HCEC 1CT (cell line): ENCODE data around the gene PSG1.
"Not testable (repeated sequence)": the region's sequence is repeated elsewhere in the genome, so short reads cannot be mapped to it uniquely, and the experiment has no call there.

Source experiments
- DNase-seq: peaks from one replicate; pipeline ENCODE4 v3.0.0-alpha.2; 2017

Gene PSG1

DNA sequence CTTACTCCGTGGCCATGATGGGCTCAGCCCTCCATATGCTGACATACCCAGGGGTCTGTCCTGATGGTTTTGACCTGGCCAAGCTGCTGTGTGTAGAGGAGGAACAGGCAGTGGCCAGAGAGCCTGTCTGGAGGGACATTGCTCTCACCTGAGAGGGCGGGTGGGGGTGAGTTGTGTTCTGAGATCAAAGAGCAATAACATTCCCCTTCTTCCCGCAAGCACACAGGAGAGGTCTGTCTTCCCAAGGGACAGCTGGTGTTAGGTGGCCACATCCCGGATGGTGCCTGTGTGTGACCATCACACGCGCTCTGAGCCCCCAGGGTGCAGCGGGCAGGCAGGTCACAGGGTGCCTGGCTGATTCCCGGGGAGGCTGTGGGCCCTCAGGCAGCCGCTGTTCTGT lies 1.1 kb upstream of the PSG1 start:
- not testable (repeated sequence) for DNase-seq

DNA sequence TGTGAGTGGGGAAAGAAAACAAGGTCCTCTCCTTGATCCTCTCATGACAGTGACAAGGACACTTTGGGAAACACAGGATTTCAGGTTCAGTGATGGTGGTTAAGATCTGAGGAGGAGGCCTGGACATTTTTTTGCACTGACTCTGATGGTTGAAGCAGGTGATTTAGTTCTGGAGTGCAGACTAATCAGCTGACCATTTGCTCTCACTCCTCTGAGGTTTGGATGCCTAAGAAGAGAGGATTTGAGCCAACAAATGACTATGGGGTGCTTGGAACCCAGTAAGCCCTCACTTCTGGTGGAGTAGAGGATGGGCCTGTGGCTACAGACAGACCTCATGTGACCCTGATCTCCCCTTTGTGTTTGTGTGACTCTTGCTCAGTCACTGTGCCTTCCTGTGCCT lies 2.9 kb downstream of the PSG1 start:
- peak; percentile 55 for DNase-seq

DNA sequence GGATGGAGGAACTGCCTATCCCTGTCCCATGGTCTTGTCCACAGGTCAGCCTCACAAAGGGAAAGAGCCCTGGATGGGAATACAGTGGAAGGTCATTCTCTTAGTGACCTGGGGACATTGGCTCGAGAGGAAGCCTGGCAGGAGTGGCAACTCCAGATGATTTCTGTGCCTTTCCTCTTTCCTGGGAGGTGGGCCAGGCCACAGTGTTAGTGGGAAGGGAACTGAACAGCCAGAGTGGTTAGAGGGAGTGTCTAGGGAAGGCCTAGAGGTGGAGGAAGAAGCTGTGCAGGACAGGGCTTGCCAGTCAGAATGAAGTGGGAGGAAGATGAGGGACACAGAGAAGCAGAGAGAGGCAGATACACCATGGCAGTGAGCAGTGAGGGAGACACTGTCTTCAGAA lies 3.6 kb downstream of the PSG1 start:
- peak; percentile 15 for DNase-seq

DNA sequence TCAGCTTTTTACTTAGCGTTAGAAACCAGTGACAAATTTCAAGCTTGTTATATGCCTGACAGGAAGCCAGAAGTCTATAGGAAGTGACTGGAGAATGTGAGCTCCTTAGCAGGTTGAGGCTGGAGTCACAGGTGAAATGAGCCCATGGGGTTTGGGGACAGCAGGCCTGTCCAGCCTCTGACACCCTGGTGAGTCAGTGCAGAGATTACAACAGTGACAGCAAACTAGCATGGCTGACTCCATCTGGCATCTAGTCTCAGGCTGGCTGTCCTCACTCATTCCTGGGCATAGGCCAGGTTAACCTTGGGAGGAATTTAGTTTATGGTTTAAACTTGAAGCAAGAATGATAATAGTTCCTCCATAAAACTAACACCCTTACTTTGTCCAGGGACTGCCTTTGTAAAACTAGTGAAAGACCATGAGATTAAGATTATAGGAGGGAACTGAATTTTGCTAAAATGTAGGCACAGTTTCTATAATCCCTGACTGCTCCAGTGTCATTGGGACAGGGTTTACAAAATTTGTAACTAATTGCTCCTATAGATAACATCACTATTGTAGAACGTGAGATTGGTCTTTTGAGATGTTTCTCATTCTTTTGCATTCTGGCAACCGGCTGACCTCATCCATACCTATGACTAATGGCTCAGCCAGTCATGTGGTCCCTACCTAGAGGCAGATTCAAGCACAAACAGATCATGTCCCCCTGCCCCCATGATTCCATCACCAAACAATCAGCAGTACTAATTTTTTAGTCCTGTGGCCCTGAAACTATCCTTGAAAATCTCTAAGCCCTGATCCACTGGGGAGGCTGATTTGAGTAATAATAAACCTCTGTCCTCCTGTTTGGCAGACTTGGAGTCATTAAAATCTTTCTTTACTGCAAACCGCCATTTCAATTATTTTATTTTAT lies 4.4 kb downstream of the PSG1 start:
- DNase-seq, result peak; percentile 70

DNA sequence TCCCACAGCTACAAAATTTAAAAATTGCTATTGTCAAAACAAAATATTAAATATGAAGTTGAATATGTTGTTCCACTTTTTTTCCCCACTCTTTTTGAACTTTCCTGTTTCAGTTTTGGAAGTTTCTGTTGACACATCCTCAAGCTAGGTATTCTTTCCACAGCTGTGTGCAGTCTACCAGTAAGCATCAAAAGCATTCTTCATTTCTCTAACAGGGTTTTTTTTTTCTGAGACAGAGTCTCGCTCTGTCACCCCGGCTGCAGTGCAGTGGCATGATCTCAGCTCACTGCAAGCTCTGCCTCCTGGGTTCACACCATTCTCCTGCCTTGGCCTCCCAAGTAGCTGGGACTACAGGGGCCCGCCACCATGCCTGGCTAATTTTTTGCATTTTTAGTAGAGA lies 5.4 kb downstream of the PSG1 start:
- DNase-seq, result not testable (repeated sequence)

DNA sequence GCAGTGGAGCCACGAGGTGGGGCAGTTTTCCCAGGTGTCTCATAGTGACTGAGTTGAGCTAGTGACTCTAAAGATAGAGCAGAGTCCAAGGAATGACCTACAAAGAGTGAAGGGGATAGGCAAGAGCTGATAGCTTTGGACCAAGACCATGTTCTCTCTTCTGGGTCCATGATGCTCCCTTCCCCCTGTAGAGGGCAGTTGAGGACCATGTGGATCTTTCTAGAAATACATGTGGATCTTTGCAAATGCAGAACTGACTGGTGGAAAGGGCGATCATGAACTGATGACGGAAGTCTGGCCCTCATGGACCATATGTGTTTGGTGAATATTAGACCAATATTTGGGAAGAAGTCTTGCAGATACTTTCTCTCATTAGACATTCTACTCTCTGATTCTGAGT lies 6.9 kb downstream of the PSG1 start:
- no peak for DNase-seq

DNA sequence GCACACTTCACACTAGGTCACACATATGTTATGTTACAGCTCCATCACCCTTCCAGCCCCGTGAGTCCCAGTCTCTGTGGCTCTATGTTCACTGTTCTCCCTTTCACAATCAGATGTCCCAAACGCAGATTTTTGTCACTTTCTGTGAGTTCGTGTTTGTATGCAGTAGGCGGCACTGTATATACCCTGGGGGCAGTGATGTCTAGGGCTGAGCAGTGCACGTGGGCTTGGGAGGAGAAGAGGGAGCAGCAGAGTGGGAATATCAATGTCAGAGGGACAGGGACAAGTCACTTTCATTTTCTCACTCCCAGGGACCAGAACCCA lies 22.0 kb downstream of the PSG1 start:
- DNase-seq, result no peak

DNA sequence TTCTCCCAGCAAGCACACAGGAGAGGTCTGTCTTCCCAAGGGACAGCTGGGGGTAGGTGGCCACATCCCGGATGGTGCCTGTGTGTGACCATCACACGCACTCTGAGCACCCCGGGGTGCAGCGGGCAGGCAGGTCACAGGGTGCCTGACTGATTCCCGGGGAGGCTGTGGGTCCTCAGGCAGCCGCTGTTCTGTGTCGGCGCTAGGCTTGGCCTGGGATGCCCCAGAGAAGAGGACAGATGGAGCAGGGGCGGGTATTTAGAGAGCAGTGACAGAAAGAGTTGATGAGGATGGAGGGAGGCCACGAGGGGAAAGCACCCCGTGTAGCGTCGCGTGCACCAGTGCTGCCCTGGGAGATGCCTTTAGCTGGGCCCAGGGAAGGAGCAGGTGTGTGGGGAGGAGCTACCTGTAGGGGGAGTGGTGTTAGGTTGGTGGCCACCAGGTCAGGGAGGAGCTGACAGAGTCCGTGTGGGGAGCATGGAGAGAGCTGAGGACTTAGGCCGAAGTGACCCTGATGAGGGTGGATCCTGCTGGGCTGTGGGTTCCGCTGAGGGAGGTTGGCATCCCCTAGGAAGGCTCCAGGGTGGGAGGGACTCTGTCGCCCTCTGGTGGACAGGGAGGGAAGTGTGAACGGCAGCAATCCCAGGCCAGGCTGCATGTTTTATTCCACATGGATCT lies 22.5 kb downstream of the PSG1 start:
- not testable (repeated sequence) for DNase-seq

DNA sequence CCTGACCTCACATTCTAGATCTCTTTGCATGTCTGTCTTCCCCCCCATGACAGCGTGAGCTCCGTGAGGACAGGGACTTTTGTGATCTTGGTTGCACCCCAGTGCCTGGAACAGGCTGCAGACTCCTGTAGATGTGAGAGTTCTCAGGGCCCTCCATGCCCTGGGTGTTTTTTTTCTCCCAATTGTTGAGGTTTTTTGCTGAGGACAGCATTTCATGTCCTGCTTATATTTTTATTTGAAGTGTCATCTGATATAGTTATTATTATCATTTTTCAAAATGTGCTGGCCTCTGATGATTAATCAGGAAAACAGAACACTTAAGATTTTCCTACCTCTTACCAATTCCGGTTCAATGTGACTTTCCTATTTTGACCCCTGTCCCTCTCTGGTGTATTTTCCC lies 24.8 kb downstream of the PSG1 start:
- DNase-seq, result not testable (repeated sequence)

DNA sequence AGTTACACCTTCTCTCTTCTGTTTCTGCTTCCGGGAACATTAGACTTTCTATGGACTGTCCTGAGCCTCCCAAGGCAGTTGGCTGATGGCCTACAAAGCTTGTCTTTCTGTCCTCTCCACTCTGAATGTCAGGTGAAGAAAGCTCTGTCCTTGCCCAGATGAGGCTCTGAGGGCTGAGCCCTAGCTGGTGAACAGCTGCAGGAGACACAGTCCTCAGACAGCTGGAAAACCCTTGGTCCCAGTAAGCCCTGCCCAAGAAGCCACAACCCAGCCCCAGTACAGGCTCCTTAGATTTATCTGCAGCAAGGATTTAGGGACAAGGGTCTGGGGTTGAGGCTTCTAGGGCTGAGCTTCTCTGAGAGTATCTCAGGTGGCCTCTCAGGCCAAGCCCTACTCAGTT lies 26.3 kb downstream of the PSG1 start:
- DNase-seq, result not testable (repeated sequence)

DNA sequence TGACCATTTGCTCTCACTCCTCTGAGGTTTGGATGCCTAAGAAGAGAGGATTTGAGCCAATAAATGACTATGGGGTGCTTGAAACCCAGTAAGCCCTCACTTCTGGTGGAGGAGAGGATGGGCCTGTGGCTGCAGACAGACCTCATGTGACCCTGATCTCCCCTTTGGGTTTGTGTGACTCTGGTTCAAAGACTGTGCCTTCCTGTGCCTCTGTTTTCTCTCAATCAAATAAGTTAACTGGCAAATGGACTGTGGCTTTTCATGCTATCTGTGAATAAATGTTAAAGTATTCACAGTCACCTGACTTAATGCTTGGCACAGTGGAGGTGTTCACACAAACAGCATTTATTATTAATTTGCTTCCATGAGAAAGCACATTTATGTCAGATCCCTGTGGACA lies 26.7 kb downstream of the PSG1 start:
- peak; percentile 11 for DNase-seq

DNA sequence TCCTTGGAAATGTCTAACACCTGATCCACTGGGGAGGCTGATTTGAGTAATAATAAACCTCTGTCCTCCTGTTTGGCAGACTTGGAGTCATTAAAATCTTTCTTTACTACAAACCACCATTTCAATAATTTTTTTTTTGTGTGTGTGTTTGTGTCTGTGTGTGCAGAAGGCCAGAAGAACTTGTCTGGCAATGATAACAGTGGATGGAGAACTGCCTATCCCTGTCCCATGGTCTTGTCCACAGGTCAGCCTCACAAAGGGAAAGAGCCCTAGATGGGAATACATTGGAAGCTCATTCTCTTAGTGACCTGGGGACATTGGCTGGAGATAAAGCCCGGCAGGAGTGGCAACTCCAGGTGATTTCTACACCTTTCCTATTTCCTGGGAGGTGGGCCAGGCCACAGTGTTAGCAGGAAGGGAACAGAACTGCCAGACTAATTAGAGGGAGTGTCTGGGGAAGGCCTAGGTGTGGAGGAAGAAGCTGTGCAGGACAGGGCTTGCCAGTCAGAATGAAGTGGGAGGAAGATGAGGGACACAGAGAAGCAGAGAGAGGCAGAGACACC lies 27.7 kb downstream of the PSG1 start:
- DNase-seq, result not testable (repeated sequence)

DNA sequence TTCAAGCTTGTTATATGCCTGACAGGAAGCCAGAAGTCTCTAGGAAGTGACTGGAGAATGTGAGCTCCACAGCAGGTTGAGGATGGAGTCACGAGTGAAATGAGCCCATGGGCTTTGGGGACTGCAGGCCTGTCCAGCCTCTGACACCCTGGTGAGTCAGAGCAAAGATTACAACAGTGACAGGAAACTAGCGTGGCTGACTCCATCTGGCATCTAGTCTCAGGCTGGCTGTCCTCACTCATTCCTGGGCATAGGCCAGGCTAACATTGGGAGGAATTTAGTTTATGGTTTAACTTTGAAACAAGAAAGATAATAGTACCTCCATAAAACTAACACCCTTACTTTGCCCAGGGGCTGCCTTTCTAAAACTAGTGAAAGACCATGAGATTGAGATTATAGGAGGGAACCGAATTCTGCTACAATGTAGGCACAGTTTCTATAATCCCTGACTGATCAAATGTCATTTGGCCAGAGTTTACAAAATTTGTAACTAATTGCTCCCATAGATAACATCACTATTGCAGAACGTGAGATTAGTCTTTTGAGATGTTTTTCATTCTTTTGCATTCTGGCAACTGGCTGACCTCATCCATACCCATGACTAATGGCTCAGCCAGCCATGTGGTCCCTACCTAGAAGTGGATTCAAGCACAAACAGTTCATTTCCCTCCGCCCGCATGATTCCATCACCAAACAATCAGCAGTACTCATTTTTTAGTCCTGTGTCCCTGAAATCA lies 28.4 kb downstream of the PSG1 start:
- peak; percentile 97 for DNase-seq

DNA sequence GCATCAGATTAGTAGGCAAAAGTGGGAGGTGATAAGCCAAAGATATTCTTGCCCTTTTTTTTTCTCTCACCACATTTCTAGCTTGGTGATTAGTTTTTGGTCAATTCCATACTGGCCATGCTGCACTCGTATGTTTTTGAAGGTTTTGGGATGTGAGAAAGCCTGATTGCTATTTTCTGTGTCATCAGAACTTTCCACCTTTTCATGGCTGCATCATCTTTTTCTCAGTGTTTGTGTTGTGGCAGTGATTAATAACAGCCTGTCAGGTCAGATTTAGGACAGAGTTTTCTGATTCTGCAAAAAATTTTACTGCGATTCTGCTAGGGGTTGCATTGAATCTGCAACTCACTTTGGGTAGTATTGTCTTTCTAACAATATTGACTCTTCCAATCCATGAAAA lies 32.9 kb downstream of the PSG1 start:
- DNase-seq, result peak; percentile 51

DNA sequence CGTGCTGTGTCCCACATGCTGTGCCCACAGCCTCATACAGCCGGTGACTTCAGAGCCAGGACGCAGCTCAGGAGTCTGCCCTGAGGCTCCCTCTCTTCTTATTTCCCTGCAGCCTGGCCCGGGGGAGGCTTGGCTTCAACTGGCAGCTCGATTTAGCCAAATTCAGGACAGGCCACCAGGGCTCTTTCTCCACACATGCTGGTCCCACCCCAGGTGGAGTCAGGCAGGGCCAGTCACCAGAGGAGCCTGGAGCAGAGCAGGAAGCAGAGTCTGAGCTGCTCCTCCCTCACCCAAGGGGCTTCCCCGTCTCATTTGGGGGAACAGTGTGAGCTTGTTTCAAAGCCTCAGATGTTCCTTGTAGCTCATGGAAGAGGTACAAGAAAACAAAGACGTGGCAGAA lies 35.9 kb downstream of the PSG1 start:
- DNase-seq, result not testable (repeated sequence)

DNA sequence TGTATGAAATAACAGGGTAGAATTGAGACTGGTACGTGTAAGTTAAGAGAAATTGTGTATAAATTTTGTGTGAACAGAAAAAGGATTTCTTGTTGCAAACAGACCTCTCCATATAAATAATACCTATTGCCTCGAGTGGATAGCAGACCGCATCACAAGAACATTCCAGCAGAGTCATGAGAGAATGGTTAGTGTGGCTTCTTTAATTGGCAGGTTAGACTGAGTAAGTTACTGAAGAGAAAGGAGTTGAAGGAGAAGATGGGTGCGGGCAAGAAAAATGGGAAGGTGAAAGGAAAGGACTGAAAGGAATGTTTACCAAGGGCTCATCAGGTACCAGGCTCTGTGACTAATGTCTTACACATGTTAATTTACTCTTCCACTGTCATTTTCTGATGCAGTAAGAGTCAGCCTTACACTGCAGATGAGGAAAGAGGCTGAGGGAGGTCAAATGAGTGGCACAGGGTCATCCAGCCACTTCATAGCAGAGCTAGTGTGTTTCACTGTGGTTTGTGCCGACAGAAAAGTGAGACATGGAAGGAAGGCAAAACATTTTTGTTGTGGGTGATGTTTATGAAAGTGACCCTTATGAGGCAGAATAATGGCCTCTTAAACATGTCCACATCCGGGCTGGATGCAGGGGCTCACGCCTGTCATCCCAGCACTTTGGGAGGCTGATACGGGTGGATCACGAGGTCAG lies 46.6 kb downstream of the PSG1 start:
- peak; percentile 54 for DNase-seq

DNA sequence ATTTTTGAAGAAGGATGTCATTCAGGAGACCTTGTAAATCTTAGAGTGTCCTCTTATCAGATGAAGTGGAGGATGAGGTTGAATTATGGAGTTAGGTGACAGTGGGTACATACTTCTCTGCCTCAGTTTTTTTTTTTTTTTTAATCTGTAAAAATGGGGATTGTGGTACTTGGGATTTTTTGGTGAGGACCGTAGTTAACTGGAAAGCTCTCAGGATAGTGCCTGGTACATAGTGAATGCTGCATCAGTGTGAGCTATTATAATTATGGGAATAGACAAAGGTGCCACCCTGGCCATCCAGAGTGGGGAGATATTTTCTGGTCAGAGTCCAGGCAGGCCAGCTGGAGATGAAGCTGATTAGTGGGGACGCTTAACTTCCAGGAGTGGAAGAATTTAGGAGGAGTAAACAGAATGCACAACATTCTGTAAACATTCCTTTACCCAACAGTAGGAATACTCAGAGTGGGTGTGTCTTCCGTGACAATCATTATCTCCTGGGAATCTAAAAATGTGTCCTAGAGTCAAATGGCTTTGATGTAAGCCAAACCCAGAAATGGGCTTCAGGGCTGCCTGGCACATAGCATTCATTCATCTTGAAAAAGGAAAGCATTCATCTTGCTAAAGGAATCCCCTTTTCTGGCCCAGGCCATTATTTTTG lies 47.4 kb downstream of the PSG1 start:
- DNase-seq, result not testable (repeated sequence)

DNA sequence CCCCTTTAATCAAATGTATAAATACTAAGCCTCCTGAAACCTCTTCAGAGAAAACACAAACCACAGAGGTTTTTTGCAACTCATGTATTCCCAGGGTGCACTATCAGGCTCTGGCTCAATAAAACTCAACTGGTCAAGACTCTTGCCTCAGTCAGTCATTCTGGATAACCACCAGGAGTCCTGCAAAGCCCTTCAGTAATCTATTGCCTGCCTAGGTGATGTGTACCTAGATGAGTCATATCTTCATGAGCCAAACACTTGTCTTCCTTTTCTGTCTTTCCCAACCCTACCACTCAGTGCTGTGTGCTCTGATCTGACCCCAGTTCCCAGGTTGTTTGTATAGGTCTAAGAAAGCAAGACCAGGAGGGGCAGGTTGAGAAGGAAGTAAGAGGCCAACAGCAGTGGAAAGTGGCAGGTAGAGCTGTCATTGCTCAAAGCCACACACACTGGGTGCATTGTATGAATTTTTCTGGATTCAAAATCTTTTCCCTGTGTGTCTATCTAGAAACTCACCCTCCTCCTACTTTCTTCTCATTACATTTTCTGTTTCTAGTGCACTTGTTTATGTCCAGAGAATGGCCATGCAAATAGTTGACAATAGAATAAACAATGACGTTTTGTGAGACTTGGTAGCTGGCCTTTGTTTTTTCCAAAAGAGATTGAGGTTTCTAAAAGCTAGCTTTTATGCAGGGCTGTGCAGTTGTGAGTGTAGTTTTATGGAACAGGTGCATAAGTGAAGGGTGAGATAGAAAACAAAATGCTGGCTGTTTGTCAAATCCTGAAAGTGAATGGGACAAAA lies 48.1 kb downstream of the PSG1 start:
- no peak for DNase-seq

DNA sequence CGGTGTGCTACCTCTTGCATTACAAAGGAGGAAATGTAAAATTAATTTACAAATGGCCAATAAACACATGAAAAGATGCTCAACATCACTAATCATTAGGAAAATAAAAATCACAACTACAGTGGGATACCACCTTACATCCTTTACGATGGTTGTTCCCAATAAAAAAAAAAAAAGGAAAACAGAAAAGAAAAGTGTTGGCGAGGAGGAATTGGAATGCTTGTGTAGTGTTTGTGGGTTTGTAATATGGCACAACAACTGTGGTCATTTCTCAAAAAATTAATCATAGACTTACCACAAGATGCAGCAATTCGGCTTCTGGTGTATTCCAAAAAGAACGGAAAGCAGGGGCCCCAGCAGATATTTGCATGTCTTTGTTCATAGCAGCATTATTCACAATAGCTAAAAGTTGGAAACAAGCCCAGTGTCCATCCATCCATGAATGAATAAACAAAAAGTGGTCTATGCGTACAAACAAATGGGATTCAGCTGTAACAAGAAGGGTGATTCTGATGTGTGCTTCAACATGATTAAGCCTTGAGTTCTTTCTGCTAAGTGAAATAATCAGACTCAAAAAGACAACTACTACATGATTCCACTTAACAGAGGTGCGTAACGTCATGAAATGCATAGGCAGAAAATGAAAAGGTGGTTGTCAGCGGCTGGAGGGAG lies 58.1 kb downstream of the PSG1 start:
- DNase-seq, result peak; percentile 42

DNA sequence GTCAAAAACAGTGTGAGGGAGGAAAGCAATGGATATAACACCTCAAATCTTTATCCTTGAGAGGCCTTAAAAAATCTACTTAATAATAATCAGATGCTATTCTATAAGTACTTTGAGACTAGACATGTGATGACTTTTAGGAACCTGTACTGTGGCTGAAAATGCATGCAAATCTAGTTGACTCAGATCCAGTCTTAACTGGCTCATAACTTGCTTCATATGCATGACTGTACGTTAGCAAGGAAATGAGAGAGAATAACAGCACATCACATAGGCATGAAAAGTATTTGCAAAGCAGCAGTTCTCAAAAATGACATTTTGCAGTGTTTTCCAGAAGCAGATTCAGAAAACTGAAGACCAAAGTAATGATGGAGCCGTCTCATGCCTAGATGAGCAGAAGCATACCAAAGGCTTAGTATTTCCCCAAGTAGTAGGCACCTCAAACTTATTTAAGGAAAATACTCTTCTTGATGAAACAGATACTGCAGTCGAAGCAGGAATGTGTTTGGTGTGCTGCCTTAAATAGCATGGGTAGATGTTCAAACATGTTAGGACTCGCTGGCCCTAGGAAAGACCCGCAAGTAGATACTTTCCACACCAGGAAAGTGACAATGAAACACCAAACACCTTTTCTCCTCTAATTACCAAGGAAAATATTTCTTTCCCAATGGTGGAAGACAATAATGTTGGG lies 59.4 kb downstream of the PSG1 start:
- peak; percentile 93 for DNase-seq
